IMR-90 (cell line): ENCODE data around the gene PPRC1. TPM values are rescaled to one million over a fixed set of nuclear protein-coding genes. Genes with fewer than 3 reads are reported as not detected.

Source experiments
- ATAC-seq: fragments of 200-7000 bp; cut with Tn5 transposase; 2 replicates; pipeline ENCODE4 v1.9.1; 2020; ENCODE audit warnings: low read depth, mild to moderate bottlenecking, moderate library complexity
- BruUV-seq: library from RNA; stranded (reverse); fragments of 400-500 nt; replicated peaks from 2 replicates; lab custom pipeline; 2021; lab: Mats Ljungman, UMichigan
- CTCF ChIA-PET: fragments of 300-600 bp; formaldehyde crosslinking; extraction: SDS; loops from one replicate; lab custom pipeline; 2021; ENCODE audit warnings: antibody characterized with exemption; lab: Yijun Ruan, JAX
- POLR2A ChIA-PET: fragments of 300-600 bp; sonication (Branson Sonifier 250); formaldehyde crosslinking; loops from one replicate; lab custom pipeline; 2022; ENCODE audit warnings: antibody characterized with exemption; ENCODE audit not compliant: unreplicated experiment; lab: Charles Lee
- DNase-seq: peaks from one replicate; pipeline ENCODE4 v3.0.0; 2013
- H2AFZ ChIP-seq: replicated peaks from 2 replicates; pipeline ENCODE3; 2013; ENCODE audit warnings: low read length, mild to moderate bottlenecking; ENCODE audit not compliant: poor library complexity
- H2AK5ac ChIP-seq: 2 replicates; pipeline ENCODE4 v1.6.1; 2013; ENCODE audit warnings: low read depth, low read length, inconsistent platforms
- H2AK9ac ChIP-seq: replicated peaks from 2 replicates; pipeline ENCODE3; 2013; ENCODE audit warnings: mild to moderate bottlenecking, low read depth, low read length, moderate library complexity; ENCODE audit not compliant: poor library complexity
- H2BK120ac ChIP-seq: 2 replicates; pipeline ENCODE4 v1.6.1; 2013; ENCODE audit warnings: low read depth, low read length, inconsistent platforms
- H2BK15ac ChIP-seq: 3 replicates; pipeline ENCODE4 v1.6.1; 2013; ENCODE audit warnings: low read depth, low read length, inconsistent platforms
- H2BK20ac ChIP-seq: 2 replicates; pipeline ENCODE4 v1.6.1; 2013; ENCODE audit warnings: low read depth, mild to moderate bottlenecking, inconsistent platforms, low read length, moderate library complexity
- H2BK5ac ChIP-seq: 2 replicates; pipeline ENCODE4 v1.6.1; 2013; ENCODE audit warnings: mild to moderate bottlenecking, low read depth, low read length, inconsistent platforms; ENCODE audit not compliant: poor library complexity, severe bottlenecking
- H3K14ac ChIP-seq: replicated peaks from 2 replicates; pipeline ENCODE4 v1.6.1; 2013; ENCODE audit warnings: low read depth, low read length, inconsistent platforms
- H3K18ac ChIP-seq: 2 replicates; pipeline ENCODE4 v1.6.1; 2013; ENCODE audit warnings: low read depth, low read length, control low read depth
- H3K23ac ChIP-seq: 2 replicates; pipeline ENCODE4 v1.6.1; 2013; ENCODE audit warnings: low read depth, low read length, inconsistent platforms
- H3K27ac ChIP-seq: 2 replicates; pipeline ENCODE4 v1.5.1; 2013; ENCODE audit warnings: mild to moderate bottlenecking, control low read depth, low read length; ENCODE audit not compliant: insufficient read depth
- H3K27me3 ChIP-seq: 2 replicates; pipeline ENCODE4 v1.6.1; 2013; ENCODE audit warnings: low read length; ENCODE audit not compliant: control insufficient read depth, insufficient read depth
- H3K36me3 ChIP-seq: 2 replicates; pipeline ENCODE4 v1.6.1; 2013; ENCODE audit warnings: low read length, mixed read lengths; ENCODE audit not compliant: control insufficient read depth, insufficient read depth
- H3K4ac ChIP-seq: 2 replicates; pipeline ENCODE4 v1.6.1; 2013; ENCODE audit warnings: low read depth, low read length, inconsistent platforms
- H3K4me1 ChIP-seq: 2 replicates; pipeline ENCODE4 v1.6.1; 2013; ENCODE audit warnings: low read length, mixed read lengths; ENCODE audit not compliant: control insufficient read depth, insufficient read depth
- H3K4me2 ChIP-seq: 2 replicates; pipeline ENCODE4 v1.6.1; 2013; ENCODE audit warnings: low read depth, mild to moderate bottlenecking, control low read depth, low read length, moderate library complexity
- H3K4me3 ChIP-seq: 2 replicates; pipeline ENCODE4 v1.5.1; 2013; ENCODE audit warnings: low read depth, mild to moderate bottlenecking, control low read depth, low read length, moderate library complexity; ENCODE audit not compliant: insufficient read depth
- H3K56ac ChIP-seq: 2 replicates; pipeline ENCODE4 v1.6.1; 2013; ENCODE audit warnings: low read length, inconsistent platforms; ENCODE audit not compliant: insufficient read depth; ENCODE audit errors: extremely low read depth
- H3K79me1 ChIP-seq, 2 experiments: 2 replicates each; pipeline ENCODE4 v1.6.1; 2013; ENCODE audit warnings: low read length in 2 of 2, inconsistent platforms in 1 of 2, low read depth in 1 of 2
- H3K9ac ChIP-seq: 2 replicates; pipeline ENCODE4 v1.6.1; 2013; ENCODE audit warnings: low read depth, low read length, control low read depth
- H3K9me1 ChIP-seq: 2 replicates; pipeline ENCODE4 v1.6.1; 2013; ENCODE audit warnings: low read length, inconsistent platforms; ENCODE audit not compliant: insufficient read depth
- H3K9me3 ChIP-seq: 2 replicates; pipeline ENCODE4 v1.6.1; 2013; ENCODE audit warnings: low read length; ENCODE audit not compliant: control insufficient read depth, insufficient read depth
- H4K20me1 ChIP-seq: 2 replicates; pipeline ENCODE4 v1.6.1; 2013; ENCODE audit warnings: low read length, inconsistent platforms; ENCODE audit not compliant: insufficient read depth
- H4K5ac ChIP-seq: 2 replicates; pipeline ENCODE4 v1.6.1; 2013; ENCODE audit warnings: mild to moderate bottlenecking, low read depth, low read length, control low read depth
- H4K8ac ChIP-seq, 2 experiments: 2 replicates each; pipeline ENCODE4 v1.6.1; 2013; ENCODE audit warnings: low read depth in 2 of 2, low read length in 2 of 2, control low read depth in 1 of 2, inconsistent platforms in 1 of 2
- H4K91ac ChIP-seq: 2 replicates; pipeline ENCODE4 v1.6.1; 2013; ENCODE audit warnings: low read depth, low read length, inconsistent platforms; ENCODE audit not compliant: insufficient read depth
- BHLHE40 ChIP-seq: fragments of 150-350 bp; IDR thresholded peaks from 2 replicates; pipeline ENCODE4 v1.6.1; 2016; ENCODE audit warnings: mild to moderate bottlenecking, low read depth, low read length
- CHD1 ChIP-seq: IDR thresholded peaks from 2 replicates; pipeline ENCODE4 v1.6.1; 2012; ENCODE audit warnings: low read depth, low read length, improper control_type of control experiment
- FOS ChIP-seq: fragments of 150-350 bp; IDR thresholded peaks from 2 replicates; pipeline ENCODE4 v1.6.1; 2016; ENCODE audit warnings: low read depth, low read length
- MAFK ChIP-seq: IDR thresholded peaks from 2 replicates; pipeline ENCODE4 v1.6.1; 2012; ENCODE audit warnings: low read depth, low read length, improper control_type of control experiment
- MAZ ChIP-seq: IDR thresholded peaks from 2 replicates; pipeline ENCODE4 v1.6.1; 2012; ENCODE audit warnings: low read depth, mild to moderate bottlenecking, low read length, improper control_type of control experiment, moderate library complexity, borderline replicate concordance
- NFE2L2 ChIP-seq: fragments of 150-350 bp; IDR thresholded peaks from 2 replicates; pipeline ENCODE4 v1.6.1; 2016; ENCODE audit warnings: low read depth, mild to moderate bottlenecking, low read length
- POLR2A ChIP-seq: IDR thresholded peaks from 2 replicates; pipeline ENCODE4 v1.6.1; 2012; ENCODE audit warnings: mild to moderate bottlenecking, low read depth, low read length
- RAD21 ChIP-seq: IDR thresholded peaks from 2 replicates; pipeline ENCODE4 v1.6.1; 2012; ENCODE audit warnings: low read length, improper control_type of control experiment
- RFX5 ChIP-seq: IDR thresholded peaks from 2 replicates; pipeline ENCODE4 v1.8.0; 2012; ENCODE audit warnings: low read depth, mild to moderate bottlenecking, low read length, moderate library complexity
- SMC3 ChIP-seq: fragments of 150-350 bp; IDR thresholded peaks from 2 replicates; pipeline ENCODE4 v1.6.1; 2016; ENCODE audit warnings: low read depth, mild to moderate bottlenecking, antibody characterized with exemption, low read length, moderate library complexity
- WGBS, 2 experiments: methylation state at CpG; one replicate each; pipeline versions ENCODE4 v1.1.5 to v1.1.7; 2013; ENCODE audit warnings: missing lambda C conversion rate in 2 of 2; ENCODE audit not compliant: insufficient read length in 1 of 2; ENCODE audit errors: extremely low coverage in 2 of 2; 5-methylcytosine and 5-hydroxymethylcytosine counted together
- dilution Hi-C: fragments of 300-500 bp; cut with HindIII; formaldehyde crosslinking; loops from one replicate; pipeline ENCODE4 v1.14.3; 2018; ENCODE audit warnings: low sequenced_read_pairs; ENCODE audit not compliant: unreplicated experiment
- in situ Hi-C: fragments of 300-500 bp; cut with MboI; formaldehyde crosslinking; loops from 3 replicates; pipeline ENCODE4 v1.14.3; 2019; ENCODE audit warnings: low sequenced_read_pairs, inconsistent platforms, mixed read lengths
- intact Hi-C: fragments of 100-400 bp; cut with micrococcal nuclease; formaldehyde crosslinking; loops from 2 replicates; pipeline ENCODE4 v1.10.0; 2022
- polyA plus RNA-seq, 3 experiments: library from polyadenylated mRNA; depleted of rRNA; stranded (reverse); fragments of >200 nt; gene quantifications; 2 replicates each; pipeline ENCODE4 v1.2.3, GENCODE V29; 2012; ENCODE audit warnings: low replicate concordance in 1 of 3
- total RNA-seq: library from RNA; depleted of rRNA; stranded (reverse); fragments of >200 nt; gene quantifications from 2 replicates; pipeline ENCODE4 v1.2.3, GENCODE V29; 2012
- TF ChIP-seq, protein P1 (sequence below): fragments of 150-350 bp; IDR thresholded peaks from 2 replicates; pipeline ENCODE4 v1.6.1; 2017; ENCODE audit warnings: mild to moderate bottlenecking, antibody characterized with exemption, low read length, low read depth
- TF ChIP-seq, protein P2 (sequence below): conservative IDR thresholded peaks from 2 replicates; pipeline ENCODE4 v1.5.1; 2012; ENCODE audit warnings: mild to moderate bottlenecking, low read depth, low read length, improper control_type of control experiment

Gene PPRC1
- total and polyA plus RNA-seq, 2 of the 4 experiments (the other 2 are of a cell fraction), result 11.8 to 38.7 TPM

DNA sequence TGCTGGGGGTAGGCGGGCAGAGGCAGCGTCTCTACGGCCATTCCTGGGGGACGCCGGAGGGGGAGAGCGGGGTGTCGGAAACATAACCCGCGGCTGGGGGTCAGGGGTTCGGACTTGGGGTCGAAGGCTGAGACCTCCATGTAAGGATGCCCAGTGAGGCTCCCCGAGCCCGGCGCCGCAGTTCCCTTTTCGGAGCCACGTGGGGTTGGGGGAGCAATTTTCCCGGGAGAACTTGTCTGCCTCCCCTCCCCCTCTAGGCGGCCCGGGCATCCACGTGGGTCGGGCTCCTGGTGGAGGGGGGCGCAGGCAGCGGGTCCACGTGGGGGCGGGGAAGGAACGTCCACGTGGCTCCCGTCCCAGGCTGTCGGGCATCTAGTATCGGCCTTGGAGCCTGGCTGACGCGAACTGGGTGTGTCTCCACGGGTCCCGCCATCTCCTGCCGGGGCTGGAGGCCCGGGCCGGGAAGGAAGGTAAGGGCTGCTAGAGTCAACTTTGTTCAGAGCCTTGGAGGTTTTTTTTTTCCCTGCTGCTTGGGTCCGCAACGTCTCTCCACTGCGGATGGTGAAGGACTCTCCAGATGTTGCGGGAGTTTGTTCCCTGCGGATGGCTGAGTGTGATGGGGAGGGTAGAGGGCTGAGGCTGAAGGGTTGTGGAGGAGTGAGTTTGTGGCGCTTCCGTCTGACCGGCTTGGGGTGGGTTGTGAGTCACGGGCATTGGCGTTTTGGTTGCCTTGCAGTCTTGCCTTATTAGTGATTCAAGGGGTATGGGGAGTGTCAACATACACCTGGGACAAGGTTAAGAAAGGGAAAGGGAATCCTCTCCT lies 744 bp downstream of the PPRC1 start (continued):
- TF ChIP-seq, protein P1, sequence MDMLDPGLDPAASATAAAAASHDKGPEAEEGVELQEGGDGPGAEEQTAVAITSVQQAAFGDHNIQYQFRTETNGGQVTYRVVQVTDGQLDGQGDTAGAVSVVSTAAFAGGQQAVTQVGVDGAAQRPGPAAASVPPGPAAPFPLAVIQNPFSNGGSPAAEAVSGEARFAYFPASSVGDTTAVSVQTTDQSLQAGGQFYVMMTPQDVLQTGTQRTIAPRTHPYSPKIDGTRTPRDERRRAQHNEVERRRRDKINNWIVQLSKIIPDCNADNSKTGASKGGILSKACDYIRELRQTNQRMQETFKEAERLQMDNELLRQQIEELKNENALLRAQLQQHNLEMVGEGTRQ, result peak; percentile 84

DNA sequence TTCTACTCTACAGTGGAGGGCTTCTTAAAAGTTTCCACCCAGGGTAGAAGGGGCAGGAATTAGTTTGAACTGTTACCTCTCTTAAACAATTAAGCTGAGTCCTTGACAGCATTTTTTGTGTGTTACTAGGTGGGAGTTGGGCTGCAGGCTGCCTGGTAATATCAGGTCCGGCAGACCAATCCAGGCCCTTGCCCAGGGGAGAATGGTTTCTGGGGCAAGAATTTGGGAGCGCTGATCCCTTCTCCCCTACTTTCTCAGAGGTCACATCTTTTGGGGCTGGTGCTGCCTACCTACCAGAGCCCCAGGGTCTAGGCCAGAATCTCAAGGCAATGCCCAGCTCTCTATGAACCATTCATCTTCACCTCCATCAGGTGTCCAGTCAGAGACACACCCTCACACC lies 1.6 kb downstream of the PPRC1 start:
- Histone ChIP-seq H3K9me3 (no peaks in the 10 kb centered on the region), H3K27me3 (no peaks in the 10 kb centered on the region), H3K9ac (peak overlapping the region; percentile 97), H4K8ac (0 out of 4 replicates have a peak overlapping the region, but pooled peaks of 1 of the 2 experiments have one; percentile 29), H2BK20ac (no peak overlapping the region), H3K18ac (no peak overlapping the region), H3K36me3 (peaks cover 19% of the 10 kb centered on the region), H3K23ac (peak overlapping the region; percentile 92), H2AK5ac (peak overlapping the region; percentile 67), H3K79me1 (peaks cover 0 to 56% of the 10 kb centered on the region in 2 experiments; a peak in 2 of 4 replicates), H3K14ac (peak overlapping the region; percentile 98), H2BK15ac (no peak overlapping the region), H4K20me1 (peaks cover 60% of the 10 kb centered on the region), H2AFZ (no peak overlapping the region), H3K4ac (peak overlapping the region; percentile 45; the same call in 1 of the 2 replicates), H2BK5ac (peak overlapping the region; percentile 82), H3K56ac (peak overlapping the region; percentile 97), H3K4me2 (peak overlapping the region; percentile 99), H3K9me1 (peaks cover 24% of the 10 kb centered on the region), H4K5ac (no peak overlapping the region), H3K4me3 (peak overlapping the region; percentile 61), H2AK9ac (peak overlapping the region; percentile 39), H2BK120ac (no peak overlapping the region; the same call in 1 of the 2 replicates), H3K27ac (peak overlapping the region; percentile 32; the same call in 1 of the 2 replicates), H3K4me1 (peaks cover 9% of the 10 kb centered on the region; the same call in 1 of the 2 replicates), H4K91ac (peak overlapping the region; percentile 97; the same call in 1 of the 2 replicates)
- ChIA-PET POLR2A (no interaction called here), CTCF (interaction anchor here (0.7 kb wide), 1 partner anchor 13 kb away, joined by 4 read pairs; no protein-coding TSS in a partner anchor)
- in situ Hi-C loops, result no loop called here
- DNase-seq, result no peak
- ATAC-seq, result no peak
- WGBS, 2 experiments, result no CpG with 5 or more reads among the region's 2 CpGs
- BruUV-seq, result TSS peak; percentile 49
- dilution Hi-C loops, result no loop called here
- intact Hi-C loops, result no loop called here
- TF ChIP-seq CHD1 (no peak), MAFK (no peak), RFX5 (no peak), POLR2A (no peak), BHLHE40 (no peak), FOS (no peak), SMC3 (no peak), NFE2L2 (no peak), RAD21 (no peak), MAZ (no peak)
- TF ChIP-seq, protein P2, sequence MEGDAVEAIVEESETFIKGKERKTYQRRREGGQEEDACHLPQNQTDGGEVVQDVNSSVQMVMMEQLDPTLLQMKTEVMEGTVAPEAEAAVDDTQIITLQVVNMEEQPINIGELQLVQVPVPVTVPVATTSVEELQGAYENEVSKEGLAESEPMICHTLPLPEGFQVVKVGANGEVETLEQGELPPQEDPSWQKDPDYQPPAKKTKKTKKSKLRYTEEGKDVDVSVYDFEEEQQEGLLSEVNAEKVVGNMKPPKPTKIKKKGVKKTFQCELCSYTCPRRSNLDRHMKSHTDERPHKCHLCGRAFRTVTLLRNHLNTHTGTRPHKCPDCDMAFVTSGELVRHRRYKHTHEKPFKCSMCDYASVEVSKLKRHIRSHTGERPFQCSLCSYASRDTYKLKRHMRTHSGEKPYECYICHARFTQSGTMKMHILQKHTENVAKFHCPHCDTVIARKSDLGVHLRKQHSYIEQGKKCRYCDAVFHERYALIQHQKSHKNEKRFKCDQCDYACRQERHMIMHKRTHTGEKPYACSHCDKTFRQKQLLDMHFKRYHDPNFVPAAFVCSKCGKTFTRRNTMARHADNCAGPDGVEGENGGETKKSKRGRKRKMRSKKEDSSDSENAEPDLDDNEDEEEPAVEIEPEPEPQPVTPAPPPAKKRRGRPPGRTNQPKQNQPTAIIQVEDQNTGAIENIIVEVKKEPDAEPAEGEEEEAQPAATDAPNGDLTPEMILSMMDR, result no peak
- TF ChIP-seq, protein P1, result no peak
